IPS DF 4.7 (cell line): ENCODE measurements around the gene OBI1.

Experiments
- DNase-seq: peaks from one replicate; pipeline ENCODE4 v3.0.0-alpha.2; 2013; ENCODE audit warnings: low spot score; ENCODE audit errors: extremely low read depth

The OBI1 gene

DNA sequence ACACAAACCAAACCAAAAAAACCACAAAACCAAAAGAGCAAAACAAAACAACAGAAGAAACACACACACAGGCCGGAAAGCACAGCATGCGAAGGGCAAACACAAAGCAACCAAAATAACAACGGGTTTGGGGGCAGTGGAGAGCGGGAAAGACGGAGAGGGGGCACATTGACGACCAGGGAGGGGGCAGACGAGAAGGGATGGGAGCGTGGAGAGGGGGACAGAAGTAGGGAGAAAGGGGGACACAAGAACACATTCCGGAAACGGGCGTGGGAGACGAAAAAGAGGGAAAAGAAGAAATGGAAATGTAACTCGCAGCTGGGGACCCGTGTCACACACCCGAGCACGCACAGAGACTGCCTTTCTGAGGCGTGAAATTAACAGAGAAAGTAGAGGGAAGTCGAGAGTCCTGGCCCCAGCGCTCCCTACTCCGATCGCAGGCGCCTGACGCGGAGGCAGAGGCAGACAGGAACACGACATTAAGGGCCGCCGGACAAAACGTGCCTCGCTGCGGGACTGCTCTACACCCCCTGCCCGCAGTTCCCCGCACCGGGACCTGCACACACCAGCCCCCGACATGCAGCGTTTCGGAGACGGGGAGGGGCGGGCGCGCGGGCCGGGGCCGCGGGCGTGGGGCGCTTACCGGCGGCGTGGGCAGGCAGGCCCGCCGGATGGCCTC is 56.3 kb downstream of the OBI1 start:
- no peak for DNase-seq

DNA sequence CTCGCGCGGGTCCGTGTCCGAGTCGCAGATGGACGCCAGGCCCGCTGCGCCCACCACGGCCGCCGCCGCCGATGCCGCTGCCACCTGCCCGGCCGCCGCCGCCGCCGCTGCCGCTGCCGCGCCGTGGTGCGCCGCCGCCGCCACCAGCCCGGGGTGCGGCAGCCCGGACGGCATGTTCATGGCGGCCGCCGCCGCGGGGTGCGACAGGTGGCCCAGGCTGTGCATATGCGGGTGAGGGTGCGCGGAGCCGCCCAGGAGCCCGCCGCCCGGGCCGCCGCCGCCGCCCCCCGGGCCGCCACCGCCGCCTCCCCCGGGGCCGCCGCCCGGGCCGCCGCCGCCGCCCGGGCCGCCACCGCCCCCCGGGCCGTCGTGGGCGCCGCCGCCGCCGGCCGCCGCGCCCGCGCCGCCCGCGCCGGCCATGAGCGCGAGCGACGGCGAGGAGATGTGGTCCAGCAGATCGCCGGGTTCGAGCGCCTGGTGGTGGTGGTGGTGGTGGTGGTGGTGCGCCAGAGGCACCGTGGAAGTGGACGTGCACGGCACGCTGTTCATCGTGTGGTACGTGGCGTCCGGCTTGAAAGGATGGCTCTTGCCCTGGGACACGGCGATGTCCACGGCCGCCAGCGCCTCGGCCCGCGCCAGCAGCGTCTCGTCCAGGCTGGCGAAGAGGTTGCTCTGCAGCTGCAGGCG is 56.9 kb downstream of the OBI1 start:
- DNase-seq, result no peak

DNA sequence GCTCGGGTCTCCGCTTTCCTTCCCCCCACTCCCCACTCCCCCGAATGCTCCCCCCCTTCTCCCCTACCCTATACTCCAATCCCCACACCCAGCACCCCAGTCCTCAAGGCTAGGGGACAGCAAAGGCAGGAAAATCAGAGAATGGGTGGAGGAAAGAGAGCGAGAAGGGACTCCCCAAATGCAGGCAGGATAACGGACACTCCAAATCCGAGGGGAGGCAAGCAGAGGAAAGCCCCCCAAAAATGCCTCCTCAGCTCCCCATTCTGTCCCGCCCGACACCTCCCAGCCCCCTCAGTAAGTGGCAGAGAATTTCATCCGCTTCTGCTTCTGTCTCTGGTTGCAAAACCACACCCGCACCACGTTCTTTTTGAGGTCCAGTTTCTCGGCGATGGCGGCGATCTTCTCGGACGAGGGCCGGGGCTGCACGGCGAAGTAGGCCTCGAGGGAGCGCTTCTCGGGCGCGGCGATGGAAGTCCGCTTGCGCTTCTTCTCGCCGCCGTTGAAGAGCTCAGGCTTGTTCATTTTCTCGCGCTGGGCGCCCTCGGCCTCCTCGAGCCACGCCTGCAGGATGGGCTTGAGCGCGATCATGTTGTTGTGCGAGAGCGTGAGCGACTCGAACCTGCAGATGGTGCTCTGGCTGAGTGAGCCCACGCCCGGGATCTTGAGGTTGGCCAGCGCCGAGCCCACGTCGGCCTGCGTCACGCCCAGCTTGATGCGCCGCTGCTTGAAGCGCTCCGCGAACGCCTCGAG is 57.7 kb downstream of the OBI1 start:
- no peak for DNase-seq

DNA sequence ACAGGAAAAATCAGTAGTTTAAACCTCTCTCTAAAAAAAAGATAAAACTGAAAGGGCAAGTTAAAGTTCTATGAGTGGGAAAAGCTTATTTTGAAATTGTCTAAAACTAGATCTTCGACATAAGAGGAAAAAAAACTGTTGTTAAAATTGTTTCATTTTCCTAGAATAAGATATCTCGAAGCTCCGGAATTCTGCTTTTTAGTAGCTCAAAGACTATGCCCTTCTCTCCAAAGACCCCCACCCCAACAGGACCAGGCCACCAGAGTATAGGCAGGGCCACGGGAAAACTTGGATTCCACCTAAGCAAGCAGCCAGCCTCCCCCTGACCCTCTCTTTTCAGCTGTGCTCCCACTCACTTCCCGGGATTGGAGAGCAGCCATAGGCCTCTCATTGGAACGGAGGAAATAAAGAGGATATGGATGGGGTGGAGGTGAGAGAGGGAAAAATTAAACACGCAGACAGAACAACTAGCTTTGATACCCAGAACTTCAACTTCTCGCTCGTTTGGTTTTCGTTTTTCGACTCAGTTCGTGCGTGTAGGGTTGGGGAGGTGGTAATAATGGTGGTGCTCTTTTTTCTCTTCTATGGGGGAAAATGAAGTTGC is 58.6 kb downstream of the OBI1 start:
- no peak for DNase-seq

DNA sequence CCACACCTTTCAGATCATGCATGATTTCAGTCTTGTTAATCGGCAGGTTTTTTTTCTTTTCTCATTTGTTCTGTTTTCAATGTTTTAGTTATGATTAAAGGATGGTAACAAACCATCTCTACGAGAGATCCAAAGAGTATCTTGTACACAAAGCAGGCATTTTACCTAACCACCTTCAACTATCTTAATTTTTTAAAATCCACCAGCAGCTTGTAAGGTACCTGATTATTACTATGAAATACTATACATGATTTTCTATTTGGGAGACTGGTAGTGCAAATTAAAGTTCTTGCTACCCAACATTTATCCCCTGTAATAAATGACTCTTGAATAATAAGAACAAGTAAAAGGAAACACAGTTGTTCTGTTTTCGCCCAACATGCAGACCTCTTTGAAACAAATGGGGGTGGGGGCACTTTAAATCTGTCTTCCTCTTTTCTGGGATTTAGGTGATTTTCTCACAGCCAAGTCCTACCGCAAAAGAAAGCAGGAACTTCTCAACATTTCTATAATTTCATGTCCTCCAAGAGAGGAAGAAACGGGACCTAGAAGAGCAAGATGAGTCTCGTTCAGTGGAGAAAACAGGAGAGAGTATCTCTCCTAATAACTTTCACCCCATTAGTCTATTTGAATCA is 59.2 kb downstream of the OBI1 start:
- no peak for DNase-seq

DNA sequence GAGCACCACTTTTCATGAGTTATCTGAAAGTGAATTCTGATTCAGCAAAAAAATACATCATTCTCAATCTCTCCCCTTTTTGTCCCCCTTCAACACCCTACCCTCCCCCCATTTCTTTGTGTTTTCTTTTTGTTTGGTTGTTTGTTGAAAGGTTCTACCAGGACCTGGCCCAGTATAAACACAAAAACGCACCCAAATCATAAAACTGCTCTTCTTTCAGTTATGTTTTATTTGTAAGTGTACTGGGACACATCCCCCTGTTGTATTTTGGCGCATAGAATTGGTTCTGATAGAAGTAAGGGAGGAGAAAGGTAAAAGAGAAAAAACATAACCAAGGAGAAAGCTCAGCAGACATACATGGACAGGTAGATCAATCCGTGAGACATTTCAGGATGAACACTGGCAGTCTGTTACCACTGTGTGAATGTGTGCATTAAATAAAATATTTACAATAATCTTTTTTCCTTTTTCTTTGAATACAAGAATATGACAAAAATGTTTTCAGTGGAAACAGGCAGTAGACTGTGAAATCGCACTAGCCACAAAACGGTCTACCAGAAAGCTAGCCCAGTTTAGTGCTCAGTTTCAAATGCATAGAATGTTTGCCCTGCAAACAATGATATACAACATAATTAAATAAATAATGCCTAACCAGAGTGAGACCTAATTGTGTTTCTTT is 59.9 kb downstream of the OBI1 start:
- DNase-seq, result no peak

DNA sequence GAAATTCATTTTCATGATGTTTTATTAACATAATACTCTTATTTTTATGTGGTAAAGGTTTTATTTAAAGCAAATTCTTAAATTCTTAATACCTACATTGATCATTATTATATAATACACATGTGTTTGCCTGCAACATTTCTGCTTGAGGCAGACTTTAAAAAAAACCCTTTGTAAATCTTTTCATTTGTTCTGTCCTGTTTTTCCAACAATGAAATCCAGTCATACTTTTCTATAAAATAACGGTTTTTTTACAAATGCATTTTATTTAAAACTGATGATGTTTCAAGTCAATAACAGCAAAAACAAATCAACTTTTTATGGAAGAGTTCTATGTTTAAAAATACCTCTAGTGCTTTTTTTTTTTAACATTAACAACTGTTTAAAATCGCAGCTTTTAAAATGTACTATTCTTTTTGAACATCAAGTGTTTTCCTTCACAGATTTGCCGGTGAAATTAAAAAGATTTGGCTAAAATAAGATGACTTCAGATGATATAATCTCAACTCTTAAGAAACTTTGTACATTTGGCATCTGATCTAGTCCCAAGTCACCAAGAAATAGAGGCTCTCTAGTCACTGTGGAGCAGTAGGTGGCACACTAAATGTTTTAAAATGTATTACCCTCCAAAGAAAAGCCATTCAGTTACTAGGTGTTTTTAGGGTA is 60.7 kb downstream of the OBI1 start:
- no peak for DNase-seq

DNA sequence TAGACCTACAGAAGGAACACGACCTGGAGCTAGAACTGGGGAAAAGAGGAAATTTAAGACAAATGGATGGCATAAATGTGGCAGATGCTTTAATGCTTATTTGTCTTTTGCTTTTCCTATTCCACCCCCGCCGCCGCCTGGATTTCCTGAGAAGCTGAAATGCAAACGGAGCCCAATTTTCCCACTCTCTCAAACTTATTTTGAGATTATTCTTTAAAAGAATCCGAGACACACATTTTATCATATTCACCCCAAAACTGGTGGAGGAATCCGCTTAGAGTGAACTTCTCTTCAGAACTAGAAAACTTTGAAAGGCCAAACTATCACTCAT is 61.4 kb downstream of the OBI1 start:
- no peak for DNase-seq

DNA sequence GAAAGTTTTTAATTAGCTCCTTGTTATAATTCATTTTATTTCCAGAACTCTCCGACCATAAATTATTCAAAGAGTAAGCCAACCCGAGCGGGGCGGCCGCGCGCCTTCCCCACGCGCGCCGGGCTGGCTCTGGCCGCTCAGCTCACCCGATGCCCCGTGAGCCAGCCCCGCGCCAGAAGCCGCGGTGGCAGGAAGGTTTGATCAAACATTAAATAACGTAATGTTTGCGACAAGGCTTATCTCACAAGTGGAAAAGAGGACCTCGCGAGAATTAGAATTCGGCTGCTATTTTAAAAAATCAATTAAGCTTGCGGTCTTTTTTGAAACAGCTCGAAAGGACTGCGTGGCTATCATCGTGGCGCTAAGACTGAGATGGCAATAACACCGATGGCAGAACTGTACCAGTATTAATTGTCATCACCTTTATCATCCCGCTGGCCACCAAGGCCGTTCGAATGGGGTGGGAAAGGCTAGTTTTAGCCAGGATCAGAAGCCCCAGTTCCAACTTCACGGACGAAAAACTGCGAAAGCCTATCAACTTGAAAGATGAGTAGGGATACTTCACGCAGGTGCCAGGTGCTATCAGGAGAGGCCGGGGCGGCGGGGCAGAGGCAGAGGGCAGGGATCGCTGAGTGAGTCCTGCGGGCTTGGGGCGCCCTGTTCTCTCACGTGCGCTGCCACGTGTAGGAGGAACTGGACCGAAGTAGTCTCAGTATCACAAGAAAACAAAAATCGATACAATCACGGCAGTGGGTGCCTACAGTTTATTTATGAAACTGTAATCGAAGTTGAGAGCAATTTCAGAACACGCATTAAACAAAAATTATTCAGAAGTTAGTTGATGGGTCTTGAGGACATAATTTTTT is 62.0 kb downstream of the OBI1 start:
- DNase-seq, result no peak

DNA sequence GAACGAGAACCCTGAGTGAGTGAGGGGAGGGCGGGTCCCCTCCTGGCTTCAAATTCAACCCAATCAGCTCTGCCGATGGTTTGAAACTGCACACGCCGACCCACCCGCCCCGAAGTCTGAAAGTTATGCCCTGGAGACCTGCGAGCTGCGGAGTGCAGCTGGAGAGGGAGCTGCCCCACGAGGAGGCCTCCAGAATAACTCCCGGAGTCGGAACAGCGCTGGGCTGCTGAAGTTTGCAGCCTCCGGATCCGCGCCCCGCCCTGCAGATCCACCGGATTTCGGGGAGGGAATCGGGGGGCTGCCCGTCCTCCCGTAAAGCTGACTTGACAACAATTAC is 62.6 kb downstream of the OBI1 start:
- DNase-seq, result no peak

DNA sequence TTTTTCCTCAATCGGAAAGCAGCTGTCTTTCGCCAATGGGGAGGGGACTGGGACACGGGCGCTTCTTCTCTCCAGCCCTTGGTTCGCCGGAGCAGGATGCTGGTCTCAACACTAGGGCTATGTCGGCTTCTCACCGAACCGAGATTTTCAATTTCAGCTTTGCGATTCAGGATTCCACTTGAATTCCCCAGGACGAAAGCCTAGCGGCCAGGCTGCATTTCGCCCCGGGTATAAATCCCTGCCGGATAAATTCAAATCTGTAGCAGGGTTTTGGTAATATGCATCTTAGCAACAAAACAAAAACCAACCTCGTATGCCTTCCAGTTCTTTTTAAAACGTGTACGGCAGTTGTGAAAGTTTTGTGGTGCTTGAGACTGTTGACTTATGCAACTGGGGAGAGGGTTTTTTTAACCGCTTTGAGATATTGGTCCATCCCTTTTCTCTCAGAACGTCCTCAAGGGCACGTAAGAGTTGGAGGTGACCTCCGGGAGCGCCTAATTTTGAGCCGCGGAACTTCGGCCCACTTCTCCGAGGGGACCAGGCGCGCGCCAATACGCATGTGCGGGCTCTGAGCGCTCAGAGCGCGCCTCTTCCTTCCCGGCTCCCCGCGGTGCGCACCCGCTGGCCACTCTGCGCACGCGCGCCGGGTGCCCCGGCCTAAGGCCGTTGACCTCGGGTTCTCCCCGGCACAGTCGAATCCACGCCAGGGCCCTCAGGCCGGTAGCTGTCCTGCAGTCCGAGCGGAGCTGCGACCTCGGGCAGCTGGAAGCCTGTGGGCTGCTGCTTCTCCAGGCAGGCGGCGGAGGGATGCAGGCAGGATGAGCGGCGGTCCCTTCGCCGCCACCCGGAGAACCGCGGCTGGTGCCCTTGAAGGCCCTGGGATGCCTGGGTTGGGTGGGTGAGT is 63.2 kb downstream of the OBI1 start:
- DNase-seq, result no peak

DNA sequence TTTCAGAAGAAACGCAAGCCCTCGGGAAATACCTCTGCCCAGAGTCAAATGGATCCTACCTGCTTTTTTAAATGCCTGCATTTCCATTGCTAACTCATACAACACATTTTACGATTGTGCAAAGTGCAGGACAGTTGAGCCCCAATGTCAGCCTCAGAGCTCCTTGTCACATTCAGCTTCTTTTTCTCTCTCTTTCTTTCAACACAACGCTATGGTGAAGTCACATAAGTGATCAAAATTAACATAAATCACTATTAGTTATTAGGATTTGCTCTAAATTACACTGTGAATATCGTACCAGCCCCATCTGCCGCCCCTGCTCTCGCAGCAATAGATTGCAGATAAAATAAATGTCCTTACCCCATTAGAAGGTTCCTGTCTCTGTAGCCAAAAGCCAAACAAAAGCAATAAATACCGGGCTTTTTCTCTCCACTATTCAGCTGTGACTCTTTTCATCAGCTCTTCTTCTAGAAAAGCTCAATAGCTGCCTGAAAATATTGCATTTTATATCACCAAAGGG is 64.4 kb downstream of the OBI1 start:
- no peak for DNase-seq

DNA sequence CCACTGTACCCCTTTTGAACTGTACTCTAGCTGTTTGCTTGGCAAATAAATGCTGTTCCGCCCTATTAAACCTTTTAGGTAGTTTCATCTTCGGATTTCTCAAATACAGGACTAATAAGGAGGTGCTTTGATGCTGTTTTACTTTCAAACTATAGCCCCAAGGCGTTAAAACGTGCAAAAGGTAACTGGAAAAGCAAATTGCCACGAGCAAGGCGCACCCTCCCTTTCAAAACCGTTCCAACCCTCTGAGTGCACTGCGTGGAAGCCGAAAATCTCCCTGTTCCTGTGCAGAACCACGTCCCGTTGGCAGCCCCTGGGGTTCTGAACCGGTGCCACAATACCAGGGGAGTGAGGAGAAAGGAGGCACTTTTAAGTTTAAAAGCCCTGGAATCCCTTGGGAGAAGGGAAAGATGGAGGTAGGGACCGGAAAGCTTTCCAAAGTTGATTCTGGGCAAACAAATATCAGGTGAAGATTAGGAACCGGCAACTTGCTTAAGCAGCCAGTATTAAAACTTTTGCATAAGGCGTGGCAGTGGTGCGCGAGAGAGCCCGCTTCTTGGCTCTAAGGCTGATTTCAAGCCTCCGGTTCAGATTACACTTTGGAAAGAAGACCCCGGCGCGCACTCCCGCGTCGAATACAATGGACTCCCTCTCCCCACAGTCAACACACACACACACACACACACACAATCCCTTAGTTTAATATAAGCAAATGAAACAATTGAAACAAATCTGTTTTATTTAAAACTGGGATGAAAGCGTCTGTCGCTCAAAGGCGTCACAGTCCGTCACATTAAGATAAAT is 65.1 kb downstream of the OBI1 start:
- no peak for DNase-seq

DNA sequence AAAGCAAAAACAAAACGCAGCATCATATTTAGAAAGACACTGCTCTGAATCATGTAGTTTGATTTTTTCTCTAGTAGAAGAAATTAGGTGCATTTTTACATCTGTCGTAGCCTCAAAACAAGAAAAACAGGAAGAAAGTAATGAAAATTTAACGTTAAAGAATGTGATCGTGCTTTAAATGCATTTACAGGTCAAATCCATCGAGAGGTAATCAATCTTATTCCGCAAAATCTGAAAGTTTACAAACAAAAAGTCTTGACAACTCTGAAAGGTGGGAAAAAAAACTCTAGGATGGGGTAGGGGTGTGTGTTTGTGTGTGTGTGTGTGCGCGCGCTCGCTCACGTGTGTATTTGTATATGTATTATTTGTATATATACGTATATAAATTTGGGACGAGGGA is 65.8 kb downstream of the OBI1 start:
- DNase-seq, result no peak

DNA sequence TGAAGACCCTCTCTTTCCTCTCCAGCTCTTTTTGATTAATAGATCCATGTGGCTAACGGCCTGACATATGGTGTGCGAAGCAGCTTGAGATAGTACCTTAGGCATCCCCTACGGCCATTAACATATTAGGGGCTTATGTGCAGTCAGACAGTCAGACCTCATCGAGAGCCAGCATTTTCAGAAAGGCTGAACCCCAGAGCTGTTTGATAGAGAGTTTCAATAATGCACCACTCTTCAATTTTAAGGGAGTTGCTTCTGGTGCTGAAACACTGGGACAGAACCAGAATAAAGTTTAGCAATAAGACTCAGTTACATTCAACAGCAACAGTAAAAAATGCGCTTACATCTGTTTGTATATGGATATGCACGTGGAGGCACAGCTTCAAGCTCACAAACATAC is 66.4 kb downstream of the OBI1 start:
- DNase-seq, result no peak

DNA sequence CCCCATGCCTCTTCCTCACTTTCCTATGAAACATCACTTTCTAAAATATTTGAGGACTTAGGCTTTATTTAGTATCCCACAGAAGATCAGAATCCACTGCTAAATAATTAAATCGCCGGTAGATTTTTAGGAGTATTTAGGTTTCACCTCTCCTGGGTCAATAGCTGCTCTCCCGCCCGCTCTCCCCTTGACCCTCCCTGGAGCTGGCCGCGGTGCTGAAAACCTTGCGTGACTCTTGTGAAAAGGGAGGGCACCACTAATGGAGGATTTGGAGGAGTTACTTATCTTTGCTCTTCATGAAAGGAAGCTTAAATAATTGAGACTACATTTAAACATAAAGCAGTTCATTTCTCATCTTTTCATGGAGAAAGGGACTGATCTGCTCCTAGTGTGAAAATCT is 69.7 kb downstream of the OBI1 start:
- no peak for DNase-seq

DNA sequence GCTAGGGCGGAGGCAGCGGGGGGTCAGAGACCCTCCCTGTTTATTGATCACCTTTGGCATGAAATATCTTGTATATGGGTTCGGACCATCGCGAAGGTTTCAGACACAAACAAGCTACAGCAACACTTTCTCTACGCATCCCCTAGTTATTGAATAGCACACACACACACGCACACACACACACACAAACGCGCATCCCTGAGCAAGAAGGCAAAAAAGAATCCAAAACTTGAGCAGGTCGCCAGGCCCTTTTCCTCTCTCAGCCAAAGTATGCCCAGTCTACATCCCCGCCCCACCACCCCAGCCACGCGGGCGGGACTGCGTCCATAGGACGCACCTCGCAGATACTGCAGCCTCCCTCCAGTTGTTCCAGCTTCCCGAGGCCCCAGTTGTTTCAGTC is 71.6 kb downstream of the OBI1 start:
- DNase-seq, result no peak

DNA sequence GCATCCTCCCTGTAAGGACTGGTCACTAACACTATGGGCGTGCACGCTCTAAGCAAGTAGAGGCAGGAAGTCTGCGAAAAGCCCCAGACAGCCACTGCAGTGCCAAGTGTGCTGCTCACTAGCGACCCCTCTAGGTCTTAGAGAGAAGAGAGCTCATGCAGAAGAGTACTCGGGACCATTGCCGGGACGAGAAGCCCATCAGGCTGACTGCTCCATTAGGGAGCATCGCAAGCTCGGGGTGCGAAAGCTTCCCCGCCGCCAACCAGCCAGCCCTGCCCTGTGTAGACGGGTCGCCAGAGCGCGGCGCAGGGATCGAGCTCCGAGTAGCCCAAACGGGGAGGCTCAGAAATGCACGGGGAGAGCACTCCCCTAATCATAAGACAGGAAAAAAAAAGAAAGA is 72.2 kb downstream of the OBI1 start:
- peak; percentile 91 for DNase-seq
